ENCODE results near the gene FAM222A. TPM values are rescaled to one million over a fixed set of nuclear protein-coding genes. Genes with fewer than 3 reads are reported as not detected.

The FAM222A gene
- total RNA-seq, 1 donor from 2014 or later = 7.9 TPM

DNA sequence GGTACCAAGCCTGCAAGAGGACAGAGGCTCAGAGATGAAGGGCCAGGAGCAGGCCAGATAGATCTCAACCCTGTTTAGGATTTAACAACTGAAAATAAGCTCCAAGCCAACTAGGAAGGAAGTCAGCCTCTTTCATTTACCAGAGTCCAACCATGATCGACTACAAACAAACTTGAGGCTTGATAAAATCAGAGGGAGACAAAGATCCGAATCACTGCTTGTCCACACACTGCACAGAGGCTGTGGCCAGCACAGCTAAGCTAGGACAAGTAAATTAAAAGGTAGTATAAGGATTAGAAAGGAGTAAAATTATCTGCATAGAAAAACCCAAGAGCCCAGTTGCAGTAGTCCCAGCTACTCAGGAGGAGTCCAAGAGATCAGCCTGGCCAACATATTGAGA, 40.3 kb downstream of the FAM222A start:
- H3K27me3 Mint-ChIP-seq = no peaks in the 10 kb centered on the region
- peak overlapping the region; percentile 24 for H3K4me3 Mint-ChIP-seq
- H3K9me3 Mint-ChIP-seq = peaks cover 4% of the 10 kb centered on the region
- no peaks in the 10 kb centered on the region for H3K36me3 Mint-ChIP-seq
- peaks cover 4% of the 10 kb centered on the region for H3K4me1 Mint-ChIP-seq (ENCODE audit: unreplicated experiment)
- TF ChIP-seq, protein P1, sequence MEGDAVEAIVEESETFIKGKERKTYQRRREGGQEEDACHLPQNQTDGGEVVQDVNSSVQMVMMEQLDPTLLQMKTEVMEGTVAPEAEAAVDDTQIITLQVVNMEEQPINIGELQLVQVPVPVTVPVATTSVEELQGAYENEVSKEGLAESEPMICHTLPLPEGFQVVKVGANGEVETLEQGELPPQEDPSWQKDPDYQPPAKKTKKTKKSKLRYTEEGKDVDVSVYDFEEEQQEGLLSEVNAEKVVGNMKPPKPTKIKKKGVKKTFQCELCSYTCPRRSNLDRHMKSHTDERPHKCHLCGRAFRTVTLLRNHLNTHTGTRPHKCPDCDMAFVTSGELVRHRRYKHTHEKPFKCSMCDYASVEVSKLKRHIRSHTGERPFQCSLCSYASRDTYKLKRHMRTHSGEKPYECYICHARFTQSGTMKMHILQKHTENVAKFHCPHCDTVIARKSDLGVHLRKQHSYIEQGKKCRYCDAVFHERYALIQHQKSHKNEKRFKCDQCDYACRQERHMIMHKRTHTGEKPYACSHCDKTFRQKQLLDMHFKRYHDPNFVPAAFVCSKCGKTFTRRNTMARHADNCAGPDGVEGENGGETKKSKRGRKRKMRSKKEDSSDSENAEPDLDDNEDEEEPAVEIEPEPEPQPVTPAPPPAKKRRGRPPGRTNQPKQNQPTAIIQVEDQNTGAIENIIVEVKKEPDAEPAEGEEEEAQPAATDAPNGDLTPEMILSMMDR (conservative IDR thresholded peaks at IDR 0.05) = no peak
- peak overlapping the region; percentile 22 for H3K27ac Mint-ChIP-seq
- peak; percentile 18 for DNase-seq (ENCODE audit: extremely low spot score, unreplicated experiment)

DNA sequence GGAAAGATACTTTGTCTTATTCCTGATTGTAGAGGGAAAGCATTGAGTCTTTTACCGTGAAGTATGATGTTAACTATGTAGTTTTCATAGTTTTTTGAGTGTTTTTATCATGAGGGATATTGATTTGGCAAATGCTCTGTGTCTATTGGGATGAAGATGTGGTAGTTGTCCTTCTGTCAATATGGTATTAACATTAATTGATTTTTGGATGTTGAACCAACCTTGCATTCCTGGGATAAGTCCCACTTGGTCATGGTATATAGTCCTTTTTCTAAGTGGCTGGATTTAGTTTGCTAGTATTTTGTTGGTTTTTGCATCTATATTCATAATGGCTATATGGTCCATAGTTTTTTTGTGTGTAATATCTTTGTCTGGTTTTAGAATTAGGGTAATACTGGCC, 42.8 kb downstream of the FAM222A start:
- Mint-ChIP-seq H3K27me3 (no peaks in the 10 kb centered on the region), H3K27ac (no peak overlapping the region), H3K36me3 (no peaks in the 10 kb centered on the region), H3K4me3 (no peak overlapping the region), H3K4me1 (ENCODE audit: unreplicated experiment) (peaks cover 8% of the 10 kb centered on the region), H3K9me3 (peaks cover 4% of the 10 kb centered on the region)
- no peak for DNase-seq (ENCODE audit: extremely low spot score, unreplicated experiment)
- TF ChIP-seq, protein P1 (conservative IDR thresholded peaks at IDR 0.05) = no peak

DNA sequence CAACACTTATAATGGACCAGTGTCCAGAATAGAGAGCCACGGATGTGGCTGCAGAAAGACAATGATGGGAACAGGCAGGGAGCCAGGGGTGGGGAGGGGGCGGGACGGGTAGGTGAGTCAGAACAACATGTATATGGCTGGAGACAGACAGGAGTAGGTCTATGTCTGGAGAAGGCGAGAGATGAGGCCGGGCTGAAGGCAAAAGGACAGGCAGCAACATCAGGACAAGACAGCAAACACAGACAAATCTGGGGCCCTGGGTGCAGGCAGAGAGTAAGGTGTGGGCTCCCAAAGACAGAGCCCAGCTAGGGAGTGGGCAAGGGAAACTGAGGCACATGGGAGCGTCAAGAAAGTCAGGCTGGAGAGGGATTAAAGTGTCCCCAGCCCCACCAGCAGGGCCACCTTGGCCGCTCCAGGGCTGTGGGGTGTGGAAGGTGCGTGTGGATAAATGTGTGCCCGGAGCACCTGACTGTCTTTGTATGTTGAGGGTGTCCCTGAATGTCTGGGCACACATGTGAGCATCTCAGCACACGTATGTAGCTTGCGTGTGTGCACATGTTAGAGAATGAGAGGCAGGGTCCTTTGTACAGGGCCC, 44.1 kb downstream of the FAM222A start:
- H3K27ac Mint-ChIP-seq = no peak overlapping the region
- DNase-seq (ENCODE audit: extremely low spot score, unreplicated experiment) = peak; percentile 42
- no peak overlapping the region for H3K4me3 Mint-ChIP-seq
- peaks cover 4% of the 10 kb centered on the region for H3K9me3 Mint-ChIP-seq
- no peaks in the 10 kb centered on the region for H3K27me3 Mint-ChIP-seq
- H3K4me1 Mint-ChIP-seq (ENCODE audit: unreplicated experiment) = peaks cover 8% of the 10 kb centered on the region
- H3K36me3 Mint-ChIP-seq = no peaks in the 10 kb centered on the region
- TF ChIP-seq, protein P1 (conservative IDR thresholded peaks at IDR 0.05) = no peak

DNA sequence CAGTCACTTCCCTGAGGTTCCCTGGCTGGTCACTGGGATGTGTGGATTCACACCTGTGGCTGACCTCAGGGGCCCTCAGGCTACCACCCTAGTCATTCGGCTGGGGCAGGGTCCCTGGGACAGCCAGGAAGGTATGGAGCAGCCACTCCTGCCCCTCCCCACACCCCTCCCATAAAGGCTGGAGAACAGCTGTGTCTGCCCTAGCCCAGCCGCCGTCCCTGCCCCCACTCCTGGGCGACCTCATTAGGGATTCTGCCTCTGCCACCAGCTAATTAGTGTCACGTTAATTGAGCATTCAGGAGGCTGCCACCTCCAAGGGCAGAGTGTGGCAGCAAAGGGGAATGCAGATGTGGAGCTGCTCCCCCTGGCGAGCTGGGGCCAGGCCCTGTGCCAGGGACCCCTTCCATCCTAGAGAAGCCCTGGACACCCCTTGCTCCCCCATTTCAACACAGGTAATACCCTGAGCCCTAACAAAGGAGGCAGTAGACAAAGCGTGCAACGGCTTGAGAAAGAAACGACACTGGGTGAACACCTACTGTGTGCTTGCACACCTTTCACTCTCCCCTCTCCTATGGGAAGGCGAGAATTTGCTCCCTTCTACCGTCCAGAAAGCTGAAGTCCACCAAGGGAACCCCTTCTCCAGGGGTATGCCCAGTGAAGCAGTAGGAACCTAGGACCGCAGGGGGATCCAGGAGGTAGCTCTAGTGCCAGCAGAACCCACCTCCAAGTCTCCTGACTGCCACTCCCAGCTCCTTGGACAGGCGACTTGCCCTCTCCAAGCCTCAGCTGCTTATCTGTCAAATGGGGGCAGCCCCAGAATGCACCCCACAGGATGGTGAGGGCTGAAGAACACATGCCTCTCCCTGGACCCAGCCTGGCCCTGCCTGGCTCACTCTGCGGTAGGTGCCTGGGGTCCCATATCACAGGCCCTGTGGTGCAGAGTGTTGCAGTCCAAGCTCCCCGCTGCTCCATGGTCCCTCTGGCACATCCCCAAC, 45.1 kb downstream of the FAM222A start:
- peak; percentile 60 for DNase-seq (ENCODE audit: extremely low spot score, unreplicated experiment)
- TF ChIP-seq, protein P1 (conservative IDR thresholded peaks at IDR 0.05) = no peak
- Mint-ChIP-seq H3K4me3 (no peak overlapping the region), H3K27ac (no peak overlapping the region), H3K4me1 (ENCODE audit: unreplicated experiment) (peaks cover 8% of the 10 kb centered on the region), H3K36me3 (no peaks in the 10 kb centered on the region), H3K27me3 (no peaks in the 10 kb centered on the region), H3K9me3 (peaks cover 4% of the 10 kb centered on the region)

DNA sequence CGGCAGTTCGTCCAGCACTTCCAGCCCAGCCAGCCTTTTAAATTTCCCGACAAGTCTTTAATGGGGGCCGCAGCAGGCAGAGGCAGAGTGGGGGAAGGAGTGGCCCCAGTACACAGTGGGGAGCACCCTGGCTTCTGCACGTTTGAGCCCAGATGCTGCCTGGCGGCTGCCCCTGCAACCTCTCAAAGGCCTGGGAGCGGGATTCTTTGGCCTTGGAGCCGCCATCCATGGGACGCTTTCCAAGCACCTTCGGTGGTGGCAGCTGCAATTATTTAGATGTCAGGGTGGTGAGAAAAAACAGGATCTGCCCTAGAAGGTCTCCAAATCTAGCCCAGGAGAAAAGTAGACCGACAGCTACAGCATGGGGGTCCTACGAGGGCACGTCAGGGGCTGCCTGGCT, 46.0 kb downstream of the FAM222A start:
- Mint-ChIP-seq H3K27ac (no peak overlapping the region), H3K4me3 (no peak overlapping the region), H3K27me3 (no peaks in the 10 kb centered on the region), H3K9me3 (peaks cover 4% of the 10 kb centered on the region), H3K4me1 (ENCODE audit: unreplicated experiment) (peaks cover 4% of the 10 kb centered on the region), H3K36me3 (no peaks in the 10 kb centered on the region)
- TF ChIP-seq, protein P1 (conservative IDR thresholded peaks at IDR 0.05) = no peak
- DNase-seq (ENCODE audit: extremely low spot score, unreplicated experiment) = peak; percentile 51

Measured in type B pancreatic cell (in vitro differentiated cells).